ENCODE results near the gene CCDC68. TPM values are rescaled to one million over a fixed set of nuclear protein-coding genes. Genes with fewer than 3 reads are reported as not detected.

Gene CCDC68
- total RNA-seq, 1 experiment from 2014 or later: 6.6 TPM

GRCh38 chr18:54958704-54959625 is at the start of gene CCDC68 (continued):
- TF ChIP-seq EZH2phosphoT487 (IDR thresholded peaks at IDR 0.05; ENCODE audit: borderline replicate concordance): no peak
- no peak for TF ChIP-seq EZH2 (IDR thresholded peaks at IDR 0.05)
- TF ChIP-seq CEBPB (IDR thresholded peaks at IDR 0.05; ENCODE audit: low read depth): no peak
- TF ChIP-seq SRF (IDR thresholded peaks at IDR 0.05; ENCODE audit: low read depth): no peak
- no peak for TF ChIP-seq YY1 (IDR thresholded peaks at IDR 0.05; ENCODE audit: extremely low read depth, insufficient replicate concordance, low read depth, low read length)
- no peak for TF ChIP-seq ZNF274 (IDR thresholded peaks at IDR 0.05; ENCODE audit: low read depth, low read length)
- no peak for TF ChIP-seq ELF1 (IDR thresholded peaks at IDR 0.05; ENCODE audit: borderline replicate concordance, low read depth)
- peak; percentile 42 for TF ChIP-seq POLR2A (IDR thresholded peaks at IDR 0.05; ENCODE audit: borderline replicate concordance, extremely low read depth, insufficient read depth, insufficient read length)

GRCh38 chr18:55007602-55008001 is 48.3 kb upstream of the CCDC68 start:
- no peaks in the 10 kb centered on the region for H3K9me3 ChIP-seq (ENCODE audit: control insufficient read depth in 1 of 2, insufficient read depth in 1 of 2, low read depth in 1 of 2, low read length in 2 of 2)
- H3K4me3 ChIP-seq (replicated peaks in 1 of 2; ENCODE audit: low read depth in 1 of 2, low read length in 2 of 2): no peak overlapping the region
- no peaks in the 10 kb centered on the region for H3K9me2 ChIP-seq (ENCODE audit: insufficient read depth)
- CTCF ChIA-PET: no interaction called here
- DNase-seq (ENCODE audit: low read depth, low spot score) (no peak), ATAC-seq (no peak)
- H4K20me1 ChIP-seq (ENCODE audit: insufficient read depth): no peaks in the 10 kb centered on the region
- H2AFZ ChIP-seq (ENCODE audit: low read depth, low read length, poor library complexity, severe bottlenecking): no peak overlapping the region
- RAD21 ChIA-PET (ENCODE audit: low non-redundant PET in 1 of 2, low total read pairs in 2 of 2, uncharacterized antibody in 2 of 2, unreplicated experiment in 2 of 2): no interaction called here
- H3K27ac ChIP-seq (ENCODE audit: low read depth, low read length): no peak overlapping the region
- TF ChIP-seq CBX3 (IDR thresholded peaks at IDR 0.05; ENCODE audit: low read depth) (no peak), POLR2A (IDR thresholded peaks at IDR 0.05; ENCODE audit: borderline replicate concordance, extremely low read depth, insufficient read depth, insufficient read length) (no peak), ZBTB33 (IDR thresholded peaks at IDR 0.05; ENCODE audit: extremely low read depth, insufficient replicate concordance, low read length) (no peak), SP1 (IDR thresholded peaks at IDR 0.05; ENCODE audit: low read depth) (no peak), REST (IDR thresholded peaks at IDR 0.05; ENCODE audit: low read depth) (no peak), ZFX (IDR thresholded peaks at IDR 0.05) (no peak), CTCF (IDR thresholded peaks at IDR 0.05 in 2 of 3, conservative IDR thresholded peaks at IDR 0.05 in 1 of 3; ENCODE audit: borderline replicate concordance in 1 of 3, insufficient read depth in 1 of 3, low read depth in 2 of 3, low read length in 2 of 3) (no peak), EZH2phosphoT487 (IDR thresholded peaks at IDR 0.05; ENCODE audit: borderline replicate concordance) (no peak), SIN3A (IDR thresholded peaks at IDR 0.05; ENCODE audit: low read depth) (no peak), MAX (IDR thresholded peaks at IDR 0.05) (no peak)
- no peaks in the 10 kb centered on the region for H3K36me3 ChIP-seq (ENCODE audit: control insufficient read depth in 1 of 2, insufficient read depth in 2 of 2, low read length in 2 of 2)
- H3K27me3 ChIP-seq (ENCODE audit: insufficient read depth, low read length): no peaks in the 10 kb centered on the region
- no peak overlapping the region for H3K4me2 ChIP-seq (ENCODE audit: low read length)
- H3K79me2 ChIP-seq (ENCODE audit: insufficient read depth, low read length): no peaks in the 10 kb centered on the region
- H3K4me1 ChIP-seq (ENCODE audit: control insufficient read depth in 1 of 2, insufficient read depth in 2 of 2, low read length in 2 of 2): no peaks in the 10 kb centered on the region
- POLR2A ChIA-PET: no interaction called here
- intact Hi-C loops (cut with micrococcal nuclease): no loop called here
- BruUV-seq (replicated peaks): no TSS peak
- H3K9ac ChIP-seq (ENCODE audit: low read length): no peak overlapping the region

Data from HCT116 (cell line).